Stimulated activated CD8-positive, alpha-beta memory T cell treated with anti-CD3 and anti-CD28 coated beads, Interleukin-12 subunit alpha, Interleukin-12 subunit beta, amount 100 ng/mL, for 4 hours (primary cell): ENCODE results near the gene UBE2S.
"Not testable (repeated sequence)": the region's sequence is repeated elsewhere in the genome, so short reads cannot be mapped to it uniquely, and the experiment has no call there.

Experiments used
- DNase-seq: peaks from one replicate; pipeline ENCODE4 v3.0.0-alpha.2; 2020; ENCODE audit warnings: low read depth

UBE2S gene

DNA sequence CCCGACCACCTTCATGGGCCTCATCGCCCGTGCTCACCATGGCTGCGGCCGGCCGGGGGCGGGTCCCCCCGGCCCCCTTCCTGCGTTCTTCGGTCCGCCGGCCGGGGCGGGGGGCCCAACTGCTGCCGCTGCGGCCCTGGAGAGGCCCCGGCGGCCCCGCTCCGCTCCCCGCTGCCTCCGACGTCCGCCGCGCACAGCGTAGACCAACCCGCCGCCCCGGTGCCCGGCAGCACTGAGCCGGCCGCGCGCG is at the start of gene UBE2S:
TSS of gene UBE2S (minus strand) at position 239 of the 250 bp plus-strand sequence. CDS start at position 40, 199 bp downstream.
- not testable (repeated sequence) for DNase-seq

DNA sequence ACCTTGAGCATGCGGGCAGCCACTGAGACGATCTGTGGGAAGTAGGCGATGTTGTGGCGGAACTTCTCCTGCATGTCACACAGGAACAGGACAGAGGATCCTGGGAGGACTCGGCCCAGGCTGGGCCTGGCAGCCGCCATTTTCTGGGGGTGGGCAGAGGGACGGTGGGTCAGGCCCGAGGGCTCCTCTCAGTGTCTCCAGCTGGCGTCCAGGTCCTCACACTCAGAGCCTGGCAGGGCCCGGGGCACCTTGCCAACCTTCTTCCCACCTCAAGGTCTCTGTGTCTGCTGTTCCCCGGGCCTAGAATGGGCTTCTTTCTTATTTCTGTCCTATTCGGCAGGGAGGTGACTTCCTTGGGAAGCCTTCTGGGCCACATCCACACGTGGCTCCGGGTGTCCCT is 48.8 kb upstream of the UBE2S start:
- no peak for DNase-seq

DNA sequence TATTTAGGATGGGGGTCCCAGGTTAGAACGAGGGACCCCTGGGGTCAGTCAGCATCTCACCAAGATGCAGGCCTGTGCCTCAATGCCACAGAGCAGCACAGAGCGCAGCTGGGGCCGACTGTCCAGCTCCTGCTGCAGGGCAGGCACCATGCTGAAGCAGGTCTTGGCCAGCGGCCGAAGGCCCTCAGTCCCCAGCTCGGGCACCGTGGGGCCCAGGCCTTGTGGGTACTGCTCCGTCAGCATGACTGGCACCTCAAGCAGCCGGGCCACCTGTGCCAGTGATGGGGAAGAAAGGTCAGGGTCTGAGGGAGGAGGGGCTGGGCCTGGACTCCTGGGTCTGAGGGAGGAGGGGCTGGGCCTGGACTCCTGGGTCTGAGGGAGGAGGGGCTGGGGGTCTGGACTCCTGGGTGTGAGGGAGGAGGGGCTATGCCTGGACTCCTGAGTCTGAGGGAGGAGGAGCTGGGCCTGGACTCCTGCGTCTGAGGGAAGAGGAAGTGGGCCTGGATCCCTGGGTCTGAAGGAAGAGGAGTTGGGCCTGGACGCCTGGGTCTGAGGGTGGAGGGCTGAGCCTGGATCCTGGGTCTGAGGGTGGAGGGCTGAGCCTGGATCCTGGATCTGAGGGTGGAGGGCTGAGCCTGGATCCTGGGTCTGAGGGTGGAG is 48.1 kb upstream of the UBE2S start:
- no peak for DNase-seq

DNA sequence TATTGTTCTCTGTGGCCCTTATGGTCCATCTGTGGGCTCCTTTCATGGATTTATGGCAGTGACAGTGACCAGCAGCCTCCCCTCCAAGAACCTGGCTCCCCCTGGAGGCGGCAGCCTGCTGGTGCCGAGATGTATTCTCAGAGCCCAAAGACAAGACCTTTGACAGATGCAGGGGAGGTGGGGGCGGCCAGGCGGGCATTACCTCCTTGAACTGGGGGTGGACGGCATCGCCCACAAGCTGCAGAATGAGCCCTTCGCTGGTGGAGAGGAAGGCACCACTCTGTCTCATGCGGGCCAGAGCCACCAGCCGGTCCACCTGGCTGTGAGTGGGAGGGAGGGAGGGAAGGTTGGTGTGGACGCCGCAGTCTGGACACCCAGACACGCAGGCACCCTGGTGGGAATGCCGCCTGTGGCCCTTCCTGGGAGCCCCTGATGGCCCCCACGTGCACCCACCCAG is 47.2 kb upstream of the UBE2S start:
- DNase-seq, result no peak

DNA sequence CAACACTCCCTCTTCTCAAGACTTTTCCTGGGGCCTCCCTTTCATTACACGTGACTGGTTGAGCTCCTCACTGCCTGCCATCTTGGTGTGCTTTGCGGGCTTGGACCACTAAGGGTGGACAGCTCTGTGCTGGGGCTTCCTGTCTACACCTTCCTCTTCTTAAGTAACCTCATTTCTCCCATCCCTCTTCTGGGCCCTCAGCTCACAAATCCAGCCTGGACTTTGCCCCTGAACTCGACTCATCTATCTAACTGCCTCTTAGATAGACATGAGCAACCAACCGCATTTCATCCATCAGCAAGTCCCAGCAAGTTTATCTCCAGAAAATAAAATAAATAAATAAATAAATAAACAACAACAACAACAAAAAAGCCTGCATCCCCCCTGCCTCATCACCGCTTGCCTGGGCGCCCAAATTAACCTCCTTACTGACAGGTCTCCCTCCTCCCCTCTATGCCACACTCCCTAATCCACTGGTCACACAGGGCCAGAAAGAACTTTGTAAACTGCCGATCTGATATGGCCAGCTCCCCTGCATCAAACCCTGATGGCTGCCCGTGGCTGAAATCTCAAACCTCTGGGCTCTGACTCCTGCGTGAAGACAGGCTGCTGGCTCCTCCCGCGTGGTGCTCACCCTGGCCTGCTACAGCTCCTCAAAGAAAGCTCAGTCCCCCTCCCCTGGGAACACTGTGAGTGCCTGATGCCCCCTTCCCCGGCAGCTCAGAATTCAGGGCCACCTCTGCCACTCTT is 46.1 kb upstream of the UBE2S start:
- DNase-seq, result no peak

DNA sequence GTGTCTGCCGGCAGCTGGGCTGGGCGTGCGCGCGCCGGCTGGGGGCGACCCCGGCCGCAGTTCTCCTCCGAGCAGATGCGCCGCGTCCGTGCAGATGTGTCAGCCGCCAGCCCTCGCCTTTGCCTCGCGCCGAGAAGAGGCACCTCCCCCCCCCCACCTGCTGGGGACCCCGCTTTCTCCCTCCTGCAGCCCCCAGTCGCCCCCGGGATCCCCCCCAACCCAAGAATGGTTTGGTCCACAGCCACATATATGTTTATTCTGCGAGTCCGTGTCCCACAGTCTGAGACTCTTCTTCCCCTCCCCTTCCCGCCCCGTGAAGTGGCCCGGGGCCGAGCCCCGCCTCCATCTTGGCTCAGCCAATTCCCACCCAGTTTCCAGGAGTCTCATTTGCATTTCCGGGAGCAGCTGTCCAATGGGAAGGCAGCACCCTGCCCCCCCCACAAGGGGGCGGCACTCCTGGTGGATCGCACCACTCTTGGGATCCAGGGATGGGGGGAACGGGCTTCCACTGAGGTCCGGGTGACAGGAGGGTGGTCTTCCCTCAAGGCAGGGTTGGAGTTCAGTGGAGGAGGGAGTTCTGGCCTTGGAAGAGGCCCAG is 45.3 kb upstream of the UBE2S start:
- DNase-seq, result no peak

DNA sequence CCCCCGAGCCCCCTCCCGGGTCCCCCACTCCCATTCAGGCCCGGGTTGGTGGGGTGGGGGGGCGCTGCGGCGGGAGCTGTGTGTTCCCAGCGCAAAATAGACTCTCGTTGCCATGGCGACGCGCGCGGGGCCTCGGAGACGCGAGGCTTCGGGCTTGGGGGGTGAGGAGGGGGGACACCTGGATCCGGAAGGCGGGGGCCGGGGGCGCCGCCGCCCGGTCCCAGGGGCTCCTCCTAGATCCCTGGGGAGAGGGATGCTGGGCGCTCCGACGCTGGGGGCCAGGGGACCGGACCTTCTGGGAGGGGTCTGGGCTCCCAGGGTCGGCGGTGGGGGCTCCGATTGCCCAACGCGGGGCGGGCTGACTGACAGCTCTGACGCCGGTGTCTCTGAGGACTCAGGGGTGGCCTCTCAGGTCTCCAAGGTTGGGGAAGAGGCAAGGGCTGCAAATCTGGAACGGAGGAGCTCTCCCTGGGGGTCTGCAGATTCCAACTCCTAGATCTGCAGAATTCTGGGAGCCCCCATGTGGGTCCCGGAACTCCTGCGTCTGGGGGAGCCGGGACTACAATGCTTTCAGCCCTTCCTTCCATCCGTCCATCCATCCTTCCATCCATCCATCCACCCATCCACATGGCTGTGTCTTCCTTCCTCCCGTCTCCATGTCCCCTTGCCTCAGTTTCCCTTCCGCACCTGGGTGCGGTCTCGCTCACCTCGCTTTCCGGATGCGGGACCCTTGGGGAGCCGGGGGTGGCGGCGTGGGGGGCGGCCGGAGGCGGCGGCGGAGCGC is 44.6 kb upstream of the UBE2S start:
- no peak for DNase-seq

DNA sequence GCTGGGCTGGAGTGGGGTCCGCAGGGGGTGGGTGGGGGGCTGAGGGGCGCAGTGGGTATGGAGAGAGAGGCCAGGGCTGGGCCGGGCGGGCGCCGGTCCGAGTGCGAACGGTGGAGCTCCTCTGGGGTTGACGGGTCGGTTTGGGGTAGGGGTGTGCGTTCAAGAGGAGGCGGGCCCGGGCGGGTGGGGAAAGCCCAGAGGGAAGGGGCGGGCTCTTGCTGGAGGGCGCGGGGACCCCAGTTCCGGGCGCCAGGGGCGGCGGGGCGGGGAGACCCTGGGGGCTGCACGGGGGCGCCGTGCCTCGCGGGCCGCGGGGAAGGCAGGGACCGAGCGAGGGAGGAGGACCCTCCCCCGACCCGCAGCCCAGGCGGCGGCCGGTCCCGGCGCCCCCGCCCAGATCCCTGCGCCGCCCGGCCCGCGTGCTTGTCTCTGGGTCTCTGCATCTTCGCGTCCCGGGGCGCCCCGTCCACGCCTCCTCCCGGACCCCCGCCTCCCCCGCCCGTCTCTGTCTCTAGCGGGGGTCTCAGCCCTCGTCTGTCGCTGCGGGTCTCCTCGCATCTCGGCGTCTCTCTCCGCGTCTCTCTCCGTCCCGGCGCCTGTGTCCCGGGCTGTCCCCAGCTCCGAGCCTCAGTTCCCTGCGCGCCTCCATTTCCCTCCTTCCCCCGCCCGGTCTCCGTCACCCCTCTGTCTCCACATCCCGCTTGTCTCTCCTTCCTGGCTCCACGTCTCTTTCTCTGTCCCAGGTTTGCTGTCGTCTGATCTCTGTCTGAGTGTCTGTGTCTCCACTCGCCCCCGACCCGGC is 43.8 kb upstream of the UBE2S start:
- DNase-seq, result no peak

DNA sequence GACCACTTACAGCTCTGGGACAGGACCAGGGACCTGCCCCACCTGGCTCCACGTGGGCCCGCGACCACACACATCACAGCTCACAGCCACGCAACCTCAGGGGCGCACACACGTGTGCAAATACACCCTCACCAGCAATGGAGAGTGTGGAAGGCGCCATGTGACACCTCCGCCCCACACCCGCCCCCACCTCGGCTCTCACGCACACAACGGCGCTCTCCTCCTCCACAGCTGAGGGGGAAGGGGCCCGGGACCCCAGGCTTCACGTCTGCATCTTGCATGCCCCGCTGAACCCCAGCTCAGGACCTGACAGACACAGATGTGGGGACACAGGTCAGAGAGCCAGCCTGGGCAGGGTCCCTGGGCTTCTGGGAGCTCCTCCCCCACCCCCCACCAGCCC is 41.9 kb upstream of the UBE2S start:
- no peak for DNase-seq

DNA sequence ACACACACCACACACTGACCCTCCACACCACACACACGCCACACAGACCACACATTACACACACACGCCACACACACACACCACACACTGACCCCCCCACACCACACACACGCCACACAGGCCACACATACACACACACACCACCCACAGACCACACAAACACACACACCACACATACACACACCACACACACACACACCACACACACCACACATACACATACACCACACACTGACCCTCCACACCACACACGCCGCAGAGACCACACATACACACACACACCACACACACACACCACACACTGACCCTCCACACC is 40.5 kb upstream of the UBE2S start:
- DNase-seq, result not testable (repeated sequence)

DNA sequence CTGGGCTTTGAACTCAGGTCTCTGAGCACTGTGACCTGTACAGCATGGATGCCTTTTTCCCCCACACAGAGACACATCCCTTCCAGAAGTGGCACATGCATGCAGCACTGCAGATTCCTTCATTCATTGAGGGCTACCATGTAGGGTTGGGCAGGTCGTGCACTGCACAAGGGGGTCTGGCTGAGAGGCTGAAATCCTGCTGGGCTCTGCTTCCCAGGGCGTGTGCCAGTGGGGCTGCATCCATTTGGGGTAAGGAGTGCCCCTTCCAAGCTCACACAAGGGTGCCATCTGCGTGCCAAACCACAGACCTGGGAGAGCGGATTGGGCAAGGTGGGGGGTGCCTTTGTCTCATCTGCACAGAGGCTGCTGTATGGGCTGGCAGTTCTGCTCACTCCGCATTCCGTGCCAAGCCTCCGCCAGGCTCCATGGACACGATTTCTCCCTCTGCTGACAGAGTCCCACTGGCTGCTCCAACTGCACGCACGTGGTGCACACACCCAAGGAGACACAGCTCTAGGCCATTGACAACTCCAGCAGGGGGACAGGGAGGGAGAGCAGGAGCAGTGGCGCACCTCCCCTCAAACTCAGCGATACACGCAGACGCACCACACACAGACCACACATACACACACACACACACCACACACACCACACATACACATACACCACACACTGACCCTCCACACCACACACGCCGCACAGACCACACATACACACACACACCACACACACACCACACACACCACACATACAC is 40.0 kb upstream of the UBE2S start:
- DNase-seq, result no peak

DNA sequence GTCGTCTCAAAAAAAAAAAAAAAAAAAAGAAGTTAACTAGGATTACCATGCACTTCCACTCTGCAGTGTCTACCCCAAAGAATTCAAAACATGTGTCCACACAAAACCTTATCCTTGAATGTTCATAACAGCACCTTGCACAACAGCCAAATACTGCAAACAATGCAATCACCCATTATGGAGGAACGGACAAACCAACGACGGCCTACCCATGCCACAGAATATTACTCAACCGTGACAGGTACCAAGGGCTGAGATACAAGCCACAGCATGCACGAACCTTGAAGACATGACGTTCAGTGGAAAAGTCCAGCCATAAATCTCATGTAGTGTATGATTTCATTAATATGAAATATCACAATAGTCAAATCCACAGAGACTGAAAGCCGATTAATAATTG is 38.5 kb upstream of the UBE2S start:
- DNase-seq, result no peak

DNA sequence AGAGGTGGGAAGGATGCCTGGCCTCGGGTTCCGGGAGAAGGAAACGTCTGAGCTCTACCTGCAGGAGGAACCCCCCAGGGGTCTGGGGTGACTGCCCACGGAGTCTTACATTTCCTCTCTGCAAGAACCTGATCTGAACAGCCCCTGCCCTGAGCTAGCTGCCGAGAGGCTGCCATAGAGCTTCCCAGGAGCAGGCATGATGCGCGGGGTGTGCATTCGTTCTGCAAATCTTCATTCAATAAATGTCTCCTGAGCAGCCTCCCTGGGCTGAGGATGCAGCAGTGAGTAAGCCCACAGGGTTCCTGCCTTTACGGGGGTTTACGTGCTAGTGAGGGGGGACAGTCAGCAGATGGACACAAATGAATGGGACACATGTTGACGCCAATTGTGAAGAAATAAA is 37.1 kb upstream of the UBE2S start:
- no peak for DNase-seq

DNA sequence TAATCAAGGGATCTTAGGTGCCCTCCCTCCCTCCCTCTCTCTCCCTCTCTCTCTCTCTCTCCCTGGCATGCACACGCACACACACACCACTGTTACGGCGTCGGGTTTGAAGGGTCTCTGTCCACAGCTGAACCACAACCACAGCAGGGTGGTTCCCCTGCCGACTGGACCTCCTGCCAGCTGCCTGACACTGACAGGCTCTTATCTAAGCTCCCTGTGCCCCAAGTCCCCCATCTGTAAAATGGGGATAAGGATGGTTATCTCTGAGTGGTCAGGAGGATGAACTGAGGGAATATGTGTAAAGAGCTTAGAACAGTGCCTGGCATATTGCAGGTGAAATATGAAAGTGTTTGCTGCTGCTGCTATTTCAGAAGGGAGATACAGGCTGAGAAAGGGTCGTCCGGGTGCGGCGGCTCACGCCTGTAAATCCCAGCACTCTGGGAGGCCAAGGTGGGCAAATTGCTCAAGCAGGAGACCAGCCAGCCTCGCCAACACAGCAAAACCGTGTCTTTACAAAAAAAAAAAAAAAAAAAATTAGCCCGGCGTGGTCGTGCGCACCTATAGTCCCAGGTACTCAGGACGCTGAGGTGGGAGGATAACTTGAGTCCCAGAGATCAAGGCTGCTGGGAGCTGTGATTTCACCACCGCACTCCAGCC is 36.4 kb upstream of the UBE2S start:
- DNase-seq, result no peak

DNA sequence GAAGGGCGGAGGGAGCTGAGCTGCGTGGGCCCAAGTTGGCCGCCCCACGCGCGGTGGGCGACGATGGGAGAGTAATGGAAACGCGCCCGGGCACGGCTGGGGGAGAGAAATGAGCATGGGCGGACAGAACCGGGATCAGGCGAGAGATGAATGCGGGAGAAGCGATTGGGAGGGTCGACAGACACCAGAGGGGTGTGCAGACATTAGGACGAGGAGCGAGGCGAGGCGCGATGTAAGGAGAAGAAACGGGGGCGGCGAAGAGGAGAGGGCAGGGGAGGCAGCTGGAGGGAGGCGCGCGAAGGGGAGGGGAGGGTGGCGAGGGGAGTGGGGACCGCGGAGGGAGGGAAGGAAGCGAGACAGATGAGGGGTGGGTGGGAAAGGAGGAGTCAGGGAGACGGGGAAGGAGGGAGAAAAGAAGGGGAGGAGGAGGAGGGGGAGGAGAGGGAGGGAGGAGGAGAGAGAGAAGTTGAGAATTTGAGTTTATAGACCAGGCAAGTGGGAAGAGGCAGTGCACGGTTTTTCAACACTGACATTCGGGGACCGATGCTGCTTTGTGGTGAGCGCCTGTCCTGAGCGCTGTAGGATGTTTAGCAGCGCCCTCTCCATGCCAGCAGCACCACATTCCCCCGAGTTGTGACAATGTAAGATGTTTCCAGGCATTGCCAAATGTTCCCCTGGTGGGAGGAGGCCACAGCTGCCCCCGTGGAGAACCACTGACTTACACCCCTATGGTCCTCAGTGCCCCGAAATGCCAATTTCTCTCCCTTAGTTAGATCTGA is 35.6 kb upstream of the UBE2S start, which contains the start of gene SHISA7:
TSS of gene SHISA7 (minus strand) at position 256 of the 779 bp plus-strand sequence. CDS start 437 bp downstream, outside the sequence.
- DNase-seq, result no peak

DNA sequence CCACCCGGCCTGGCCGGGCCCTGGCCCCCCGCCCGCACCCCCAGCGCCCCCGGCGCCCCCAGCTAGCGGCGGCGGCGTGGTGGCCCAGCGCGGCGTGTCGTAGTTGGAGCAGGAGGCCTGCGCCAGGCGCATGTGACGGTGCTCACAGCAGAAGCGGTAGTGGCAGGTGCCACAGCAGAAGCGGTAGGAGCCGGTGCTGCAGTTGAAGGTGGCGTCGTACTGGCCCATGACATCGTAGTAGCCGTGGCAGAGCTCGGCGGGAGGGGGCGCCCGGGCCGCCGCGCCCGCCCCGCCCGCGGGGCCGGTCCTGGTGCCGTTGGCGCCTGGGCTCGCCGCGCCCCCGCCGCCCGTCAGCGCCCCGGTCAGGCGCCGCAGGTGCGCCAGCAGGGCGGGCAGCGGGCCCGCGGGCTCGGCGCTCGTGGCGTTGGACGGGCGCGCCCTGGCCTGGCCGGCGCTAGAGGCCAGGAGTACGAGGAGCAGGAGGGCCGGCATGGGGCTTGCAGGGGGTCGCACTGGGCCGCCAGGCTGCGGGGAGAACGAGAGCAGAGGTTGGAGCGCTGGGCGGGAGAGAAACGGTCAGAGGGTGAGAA is 34.9 kb upstream of the UBE2S start:
- no peak for DNase-seq

DNA sequence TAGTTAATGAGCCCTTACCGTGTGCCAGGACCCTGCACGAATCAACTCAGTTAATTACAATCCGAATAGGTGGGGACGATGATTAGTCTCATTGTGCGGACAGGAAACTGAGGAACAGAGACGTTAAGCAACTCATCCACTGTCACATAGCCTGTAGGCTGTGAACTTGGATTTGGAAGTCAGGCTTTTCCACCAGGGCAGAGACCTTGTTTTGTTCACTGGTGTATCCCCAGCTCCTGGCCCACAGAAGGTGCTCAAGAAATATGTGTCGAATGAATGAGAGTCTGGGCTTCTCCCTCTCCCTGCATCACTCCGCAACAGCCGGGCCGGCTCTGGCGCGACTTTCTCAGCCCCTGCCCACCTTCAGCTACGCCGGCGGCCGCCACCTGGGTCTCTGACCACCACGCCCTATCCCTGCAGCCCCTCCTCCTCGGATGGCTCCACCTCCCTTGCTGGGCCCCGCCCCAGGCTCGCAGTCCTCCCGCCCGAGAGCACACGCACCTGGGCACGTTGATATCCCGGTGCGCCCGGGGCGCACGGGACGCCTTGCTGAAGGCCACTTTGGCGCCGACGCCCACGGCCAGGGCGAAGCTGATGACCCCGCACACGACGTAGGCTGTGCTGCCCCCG is 34.2 kb upstream of the UBE2S start:
- no peak for DNase-seq

DNA sequence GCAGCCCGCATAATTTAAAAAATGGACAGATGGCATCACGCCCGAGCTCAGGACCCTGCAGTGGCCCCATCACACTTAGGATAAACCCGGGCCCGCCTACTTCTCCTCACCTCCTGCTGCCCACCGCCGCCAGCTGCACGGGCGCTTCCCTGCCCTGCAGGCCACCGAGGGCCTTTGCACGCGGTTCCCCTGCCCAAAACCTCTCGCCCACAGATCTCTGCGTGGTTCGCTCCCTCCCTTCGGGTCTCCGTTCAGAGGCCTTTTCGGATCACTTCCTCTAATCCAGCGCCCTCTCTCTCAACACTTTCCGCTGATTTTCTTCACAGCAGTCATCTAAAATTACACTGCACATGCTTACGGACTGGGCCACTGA is 33.7 kb upstream of the UBE2S start:
- DNase-seq, result no peak
